Measurements from ENCODE around the gene SCLT1.

SCLT1 gene

DNA sequence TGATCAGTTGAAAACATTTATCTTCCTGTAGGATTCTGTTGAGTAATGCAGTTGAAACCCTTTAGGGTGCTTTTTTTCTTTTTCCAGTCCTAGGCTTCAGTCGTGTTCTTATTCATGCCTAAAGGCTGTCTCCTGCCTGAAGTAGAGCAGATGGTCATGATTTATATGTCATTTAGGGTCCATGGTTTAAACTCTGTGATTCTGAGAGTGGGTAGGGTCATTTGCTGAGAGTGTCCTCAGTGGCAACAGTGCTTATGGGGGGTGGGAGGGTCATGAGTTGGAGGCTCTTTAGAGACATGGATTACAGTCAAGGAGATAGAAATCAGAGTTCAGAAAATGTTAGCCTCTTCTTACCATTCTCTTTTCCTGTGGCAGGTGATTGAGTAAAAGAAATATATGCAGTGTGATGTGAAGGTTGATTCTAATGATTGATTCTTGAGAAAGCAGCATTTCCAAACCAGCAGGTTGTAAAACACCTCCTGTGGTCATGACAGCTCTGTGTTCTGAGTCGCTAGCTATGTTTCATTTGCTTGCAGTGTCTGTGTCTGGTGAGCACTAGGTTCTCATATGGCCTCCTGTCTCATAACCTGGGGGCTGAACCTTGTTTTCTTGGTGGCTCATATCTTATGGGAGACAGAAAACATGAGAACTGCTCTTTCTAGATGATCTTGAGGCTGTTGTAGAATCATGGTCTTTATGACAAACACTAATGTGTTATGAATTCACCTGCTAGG is 223.4 kb downstream of the SCLT1 start:
- no peak for DNase-seq (ENCODE audit: low spot score)

DNA sequence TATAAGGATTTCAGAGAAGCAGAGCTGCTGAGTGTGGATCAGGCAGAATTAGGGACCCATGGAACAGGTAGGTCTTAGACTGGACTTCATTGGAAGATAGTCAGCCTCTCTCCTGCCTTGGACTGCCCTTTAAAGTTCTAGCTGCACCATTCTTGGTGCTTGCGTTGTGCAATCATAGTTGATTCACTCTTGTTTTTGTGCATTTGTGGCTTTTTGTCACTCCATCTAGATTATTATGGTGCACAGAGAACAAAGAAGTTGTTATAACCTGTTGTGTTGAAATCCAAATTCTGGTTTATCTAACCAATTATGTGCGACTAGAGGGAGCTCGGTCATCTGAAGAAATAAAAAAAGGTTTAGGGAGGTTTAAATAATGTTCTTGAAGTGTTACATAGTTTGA is 224.6 kb downstream of the SCLT1 start:
- DNase-seq (ENCODE audit: low spot score) = no peak

DNA sequence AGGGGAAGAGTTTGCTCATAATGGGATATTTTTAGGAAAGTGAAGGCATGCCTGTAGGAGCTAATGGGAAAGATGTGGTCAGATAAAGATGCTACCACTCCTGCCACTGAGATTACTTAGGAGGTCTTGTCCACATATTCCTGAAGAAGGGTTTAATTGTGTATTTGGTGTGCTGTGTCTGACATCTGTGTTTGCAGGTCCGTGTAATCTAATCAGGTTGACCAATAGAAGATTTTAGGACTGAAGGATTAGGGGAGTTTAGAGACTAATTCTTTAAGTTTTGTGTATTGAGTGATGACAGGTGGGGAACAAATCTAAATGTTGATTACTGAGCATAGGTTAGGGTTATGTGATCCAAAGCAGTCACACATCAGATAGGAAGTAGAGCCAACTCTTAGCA is 226.6 kb downstream of the SCLT1 start:
- no peak for DNase-seq (ENCODE audit: low spot score)

- no peak for DNase-seq (ENCODE audit: low spot score)
Observed at GRCh38 chr4:128866269-128866668, 227.1 kb downstream of the SCLT1 start.

DNA sequence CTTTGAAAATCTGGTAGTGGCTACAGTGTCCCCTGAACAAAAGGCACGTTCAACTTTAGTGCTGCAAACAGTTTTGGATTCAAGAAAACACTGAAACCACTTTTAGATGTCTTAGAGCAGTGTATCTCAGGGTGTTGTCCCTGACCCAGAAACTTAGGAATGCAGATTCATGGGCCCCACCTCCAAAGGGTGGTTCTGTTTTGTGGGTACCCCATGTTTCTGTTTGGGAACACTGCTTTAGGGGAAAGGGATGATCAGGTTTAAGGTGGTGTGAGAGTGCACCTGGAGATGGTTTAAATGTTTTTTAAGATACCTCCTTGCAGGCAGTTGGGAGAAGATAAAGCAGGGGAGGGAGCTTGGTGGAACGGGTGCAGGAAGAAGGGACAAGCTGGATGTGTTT is 228.2 kb downstream of the SCLT1 start:
- DNase-seq (ENCODE audit: low spot score) = no peak

DNA sequence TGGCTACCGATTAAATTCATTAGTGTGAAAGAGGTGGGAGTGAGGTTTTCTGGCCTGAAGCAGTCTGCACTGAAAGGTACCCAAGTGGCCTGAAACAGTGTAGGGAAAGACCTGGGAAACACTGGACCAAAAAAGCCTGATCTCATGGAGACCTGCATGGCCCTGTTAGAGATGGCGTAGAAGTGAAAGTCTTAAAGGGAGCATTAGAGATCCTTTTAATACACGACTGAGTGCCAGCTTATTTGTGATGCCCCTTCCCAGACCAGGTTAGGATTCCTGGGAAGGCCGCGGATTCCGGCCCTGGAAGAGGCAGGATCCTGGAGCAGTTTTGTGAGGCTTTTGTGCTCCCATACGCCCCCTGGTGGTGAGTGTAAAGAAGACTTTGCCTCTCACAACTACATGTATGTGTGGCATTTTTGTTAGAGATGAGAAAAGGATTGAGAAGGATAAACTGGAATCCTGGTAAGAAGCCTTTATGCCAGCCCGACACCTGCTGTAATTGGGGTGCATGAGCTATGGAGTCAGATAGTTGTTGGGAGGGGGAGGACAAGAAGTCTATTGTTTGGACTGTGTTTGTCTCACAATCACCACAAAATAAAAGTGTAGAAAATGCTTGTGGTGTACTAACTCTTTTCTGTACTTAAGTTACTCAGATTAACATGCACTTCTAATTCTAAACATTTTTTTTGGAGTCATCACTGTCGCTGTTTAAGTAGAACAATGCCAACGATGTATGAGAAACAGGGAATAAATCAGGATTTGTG is 229.8 kb downstream of the SCLT1 start:
- peak; percentile 79 for DNase-seq (ENCODE audit: low spot score)

DNA sequence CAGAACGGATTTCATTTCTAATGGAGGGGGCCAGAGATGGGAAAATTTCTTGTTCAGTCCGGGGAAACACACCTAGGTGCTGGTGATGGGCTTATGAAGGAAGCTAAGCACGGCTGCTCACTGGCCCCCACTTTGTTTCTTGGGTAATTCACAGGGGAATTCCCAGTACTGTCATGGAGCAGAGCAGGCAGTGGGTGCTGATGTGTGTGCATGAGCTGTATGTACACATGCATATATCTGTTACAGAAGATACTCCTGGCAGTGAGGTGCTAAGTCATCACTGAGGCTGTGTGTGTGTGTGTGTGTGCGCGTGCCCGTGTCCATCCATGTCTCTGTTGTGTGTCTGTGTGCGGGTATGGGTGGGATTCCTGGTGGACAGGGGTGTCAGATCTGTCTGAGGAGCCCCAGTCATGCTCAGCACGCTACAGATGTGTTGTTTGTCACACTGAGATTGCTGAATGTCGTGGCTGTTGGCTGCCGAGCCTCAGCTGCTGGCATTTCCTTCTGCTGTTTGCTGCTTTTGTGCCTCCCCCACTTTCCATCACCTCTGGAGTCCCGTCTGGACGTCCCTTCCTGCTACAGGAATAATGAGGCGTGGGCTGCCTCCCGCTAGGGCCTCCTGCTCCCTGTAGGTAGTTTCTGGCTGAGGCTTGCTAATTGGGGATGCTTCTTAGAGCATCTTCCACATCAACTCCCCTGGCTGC is 230.6 kb downstream of the SCLT1 start:
- DNase-seq (ENCODE audit: low spot score) = no peak

- no peak for DNase-seq (ENCODE audit: low spot score)
Observed at GRCh38 chr4:128861856-128862518, 231.4 kb downstream of the SCLT1 start.

GRCh38 chr4:128859887-128860677 is 233.3 kb downstream of the SCLT1 start:
- DNase-seq (ENCODE audit: low spot score) = no peak

- no peak for DNase-seq (ENCODE audit: low spot score)
Observed at GRCh38 chr4:128858879-128859671, 234.3 kb downstream of the SCLT1 start.

GRCh38 chr4:128856246-128856645 is 237.1 kb downstream of the SCLT1 start:
- no peak for DNase-seq (ENCODE audit: low spot score)

DNA sequence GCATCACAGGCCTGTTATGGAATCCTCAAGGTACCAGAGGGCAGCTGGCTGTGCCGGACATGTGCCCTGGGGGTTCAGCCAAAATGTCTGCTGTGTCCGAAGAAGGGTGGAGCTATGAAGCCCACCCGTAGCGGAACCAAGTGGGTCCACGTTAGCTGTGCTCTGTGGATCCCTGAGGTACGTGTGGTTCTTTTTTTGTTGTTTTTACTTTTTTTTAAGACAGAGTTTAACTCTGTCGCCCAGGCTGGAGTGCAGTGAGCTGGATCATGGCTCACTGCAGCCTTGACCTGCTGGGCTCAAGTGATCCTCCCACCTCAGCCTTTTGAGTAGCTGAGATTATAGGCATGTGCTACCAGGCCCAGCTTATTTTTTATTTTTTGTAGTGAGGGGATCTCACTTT is 237.7 kb downstream of the SCLT1 start:
- no peak for DNase-seq (ENCODE audit: low spot score)

GRCh38 chr4:128854433-128854832 is 238.9 kb downstream of the SCLT1 start:
- no peak for DNase-seq (ENCODE audit: low spot score)

- no peak for DNase-seq (ENCODE audit: low spot score)
Observed at GRCh38 chr4:128853741-128854140, 239.6 kb downstream of the SCLT1 start.

DNA sequence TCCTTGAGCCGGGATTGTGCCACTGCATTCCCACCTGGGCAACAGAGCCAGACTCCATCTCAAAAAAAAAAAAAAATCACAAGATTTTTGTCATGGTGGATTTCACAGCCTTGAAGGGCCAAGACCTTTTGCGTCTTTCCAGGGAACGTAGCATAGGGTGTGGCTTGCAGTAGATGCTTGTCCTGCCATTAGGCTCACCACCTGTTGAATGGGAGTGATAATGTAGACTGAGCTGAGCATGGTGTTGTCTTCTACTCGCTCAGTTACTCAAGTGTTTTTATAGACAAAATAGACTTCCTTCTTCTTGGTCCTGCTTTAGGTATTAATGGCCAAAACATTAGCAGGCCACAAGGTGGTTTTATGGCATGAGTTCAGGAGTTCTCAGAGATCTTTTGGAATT is 243.1 kb downstream of the SCLT1 start:
- DNase-seq (ENCODE audit: low spot score) = no peak

GRCh38 chr4:128848461-128848860 is 244.9 kb downstream of the SCLT1 start:
- no peak for DNase-seq (ENCODE audit: low spot score)

- no peak for DNase-seq (ENCODE audit: low spot score)
Observed at GRCh38 chr4:128847082-128847724, 246.1 kb downstream of the SCLT1 start.

DNA sequence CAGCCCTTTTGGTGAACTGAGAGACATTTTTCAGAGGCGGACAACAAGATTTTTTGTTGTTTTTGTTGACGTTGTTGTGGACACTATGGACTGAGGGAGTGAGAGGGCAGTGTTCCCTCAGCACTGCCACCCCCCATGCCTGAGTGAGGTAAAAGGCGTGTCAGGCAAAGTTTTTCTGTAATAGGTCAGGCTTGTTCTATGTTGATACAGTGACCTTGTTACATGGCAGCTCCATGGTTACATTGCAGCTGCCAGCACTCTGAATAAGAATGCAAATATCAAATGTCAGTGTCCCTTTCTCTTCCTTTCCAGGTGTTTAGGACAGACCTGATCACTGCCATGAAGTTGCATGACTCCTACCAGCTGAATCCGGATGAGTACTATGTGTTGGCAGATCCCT is 247.3 kb downstream of the SCLT1 start:
- no peak for DNase-seq (ENCODE audit: low spot score)

DNA sequence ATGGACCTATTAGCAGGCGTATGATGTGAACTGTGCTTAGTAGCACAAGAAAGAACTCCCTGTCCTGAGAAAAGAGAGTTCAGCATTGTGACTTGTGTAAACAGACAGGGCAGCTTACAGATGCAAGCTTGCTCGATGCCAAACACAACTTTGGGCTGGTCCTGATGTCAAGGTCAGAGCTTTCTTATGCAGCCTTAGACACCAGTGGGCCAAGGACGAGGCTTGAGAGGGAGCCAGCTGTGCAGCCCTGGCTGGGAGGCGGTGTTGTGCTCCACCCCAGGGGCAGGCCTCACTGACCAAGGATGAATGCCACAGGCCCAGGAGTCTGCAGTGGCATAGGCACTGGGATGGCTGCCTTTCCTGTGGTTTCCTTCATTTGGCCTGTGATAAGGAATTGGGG is 248.4 kb downstream of the SCLT1 start:
- DNase-seq (ENCODE audit: low spot score) = no peak

GRCh38 chr4:128841402-128841801 is 251.9 kb downstream of the SCLT1 start:
- DNase-seq (ENCODE audit: low spot score) = no peak
